Stimulated activated CD4-positive, alpha-beta T cell treated with anti-CD3 and anti-CD28 coated beads, Interleukin-1b, Interleukin-23, amount 100 ng/mL, for 1 hour (primary cell): Measurements from ENCODE around the gene CCDC198.

Source experiments
- DNase-seq, 2 donors: peaks; one replicate each; pipeline ENCODE4 v3.0.0-alpha.2; 2020; ENCODE audit warnings: low read depth in 2 of 2

CCDC198 gene

GRCh38 chr14:57464008-57464730, 29.5 kb downstream of the CCDC198 start:
- no peak for DNase-seq

GRCh38 chr14:57462551-57462950, 31.1 kb downstream of the CCDC198 start:
- no peak for DNase-seq

DNA sequence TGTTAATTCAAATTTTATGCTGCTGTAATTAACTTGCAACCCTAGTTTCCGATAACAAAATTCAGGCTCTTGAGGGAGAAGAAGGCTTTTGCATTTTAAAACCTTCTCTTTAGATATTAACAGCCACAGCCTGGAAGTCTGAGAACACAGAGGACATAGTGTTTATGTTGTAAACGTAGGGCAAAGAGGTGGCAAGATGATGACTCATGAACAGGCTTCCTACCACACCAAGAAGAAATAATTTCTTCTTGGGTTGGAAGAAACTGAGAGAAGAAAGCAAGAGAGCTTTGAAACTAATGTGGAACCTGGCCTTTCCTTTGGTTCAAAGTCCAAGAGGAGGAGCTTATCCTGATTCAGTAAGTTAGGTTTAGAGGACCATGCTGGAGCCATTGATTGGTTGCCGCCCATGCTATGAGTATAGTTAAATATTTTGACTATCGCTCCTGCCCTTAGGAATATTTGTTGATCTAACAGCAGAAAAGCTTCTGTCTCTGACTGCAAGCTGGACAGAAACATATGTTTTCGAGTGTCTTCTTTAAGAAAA, 31.8 kb downstream of the CCDC198 start:
- DNase-seq: no peak

DNA sequence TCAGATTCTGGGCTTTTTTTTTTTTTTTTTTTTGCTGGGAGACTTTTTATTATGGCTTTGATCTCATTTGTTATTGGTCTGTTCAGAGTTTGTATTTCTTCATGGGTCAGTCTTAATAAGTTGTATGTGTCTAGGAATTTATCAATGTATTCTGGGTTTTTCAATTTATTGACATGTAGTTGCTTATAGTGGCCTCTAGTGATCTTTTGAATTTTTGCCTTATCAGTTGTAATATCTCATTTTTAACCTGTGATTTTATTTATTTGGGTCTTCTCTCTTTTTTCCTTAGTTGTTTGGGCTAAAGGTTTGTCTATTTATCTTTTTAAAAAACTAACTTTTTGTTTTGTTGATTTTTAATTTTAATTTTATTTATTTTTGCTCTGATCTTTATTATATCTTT, 57.7 kb downstream of the CCDC198 start:
- no peak for DNase-seq

- no peak for DNase-seq
These were observed 72.7 kb downstream of the CCDC198 start for GRCh38 chr14:57420986-57421385.

DNA sequence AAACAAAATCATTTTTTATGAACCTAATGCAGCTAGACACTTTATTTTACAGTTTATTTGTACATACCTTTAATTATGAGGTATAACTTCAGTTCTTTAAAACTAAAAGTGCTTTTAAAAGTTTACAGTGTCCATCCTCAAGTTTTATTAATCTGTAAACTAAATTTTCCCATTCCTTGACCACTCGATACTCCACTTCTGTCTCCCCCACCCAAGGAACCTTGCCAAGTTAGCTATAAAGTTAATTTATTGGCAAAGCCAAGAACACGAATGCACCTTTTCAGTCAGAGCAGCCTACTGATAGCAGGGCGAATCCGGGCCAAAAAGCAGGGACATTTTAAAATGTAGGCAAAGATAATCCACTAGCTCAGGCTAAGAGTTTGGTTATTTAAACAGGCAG, 73.6 kb downstream of the CCDC198 start:
- no peak for DNase-seq
